HG03095 (cell line): ENCODE results near the gene CEBPE.

Experiments
- ATAC-seq: cut with Tn5 transposase; IDR thresholded peaks from one replicate; pipeline ENCODE4 v1.9.1; 2021; ENCODE audit warnings: moderate library complexity; ENCODE audit not compliant: unreplicated experiment

CEBPE gene

DNA sequence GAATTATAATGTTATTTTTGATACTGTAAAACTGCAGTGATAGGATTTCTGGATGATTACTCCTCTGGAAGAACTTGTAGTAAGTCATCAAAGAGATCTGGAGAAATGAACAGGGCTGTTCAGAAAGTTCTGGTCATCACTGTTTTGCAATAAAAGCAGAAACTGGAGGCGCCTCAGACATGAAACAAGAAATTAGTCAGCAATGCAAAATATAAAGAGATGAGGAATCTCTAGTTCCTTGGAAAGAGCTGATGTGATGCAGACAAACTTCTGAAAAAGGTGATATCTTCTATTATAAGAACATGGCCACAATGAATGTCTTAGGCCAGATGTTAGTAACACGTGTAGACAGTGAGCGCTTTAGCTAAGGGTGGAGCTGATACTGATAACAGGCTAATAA is 33.6 kb downstream of the CEBPE start:
- ATAC-seq, result no peak

DNA sequence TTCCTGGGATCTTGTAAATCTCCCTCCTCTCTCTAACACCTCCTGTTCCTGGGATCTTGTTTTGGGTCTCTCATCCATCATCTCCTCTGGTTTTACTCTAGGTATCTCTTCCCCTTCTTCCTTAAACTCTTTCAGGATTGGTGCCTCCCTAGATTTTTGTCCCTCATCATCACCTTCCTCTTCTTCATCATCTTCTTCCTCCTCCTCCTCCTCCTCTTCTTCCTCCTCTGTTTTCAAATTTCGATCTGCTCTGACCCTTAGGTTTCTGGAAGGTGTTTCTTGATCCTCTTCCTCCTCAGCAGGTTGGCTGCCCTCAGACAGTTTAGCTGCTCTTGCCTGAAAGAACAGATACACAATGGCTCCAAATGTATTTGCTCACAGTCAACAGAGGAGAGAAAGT is 38.6 kb downstream of the CEBPE start:
- no peak for ATAC-seq

DNA sequence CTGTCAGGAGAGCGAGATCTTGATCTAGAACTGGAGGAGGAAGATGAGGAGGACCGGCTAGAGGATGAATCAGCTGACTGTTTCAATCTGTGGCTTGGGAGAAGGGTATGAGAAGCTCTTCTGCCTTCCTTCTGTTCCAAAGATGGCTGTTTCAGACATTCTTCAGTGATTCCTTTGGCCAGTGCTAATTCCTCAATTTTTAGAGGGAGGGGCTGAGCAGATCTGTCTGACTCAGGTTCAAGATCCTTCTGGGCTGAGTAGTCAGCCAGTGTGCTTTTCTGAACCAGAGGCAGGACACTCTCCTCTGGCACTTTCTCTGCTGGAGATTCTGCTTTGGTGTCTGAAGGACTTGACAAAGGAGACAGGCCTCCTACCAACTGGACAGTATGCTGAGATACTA is 39.3 kb downstream of the CEBPE start:
- no peak for ATAC-seq

DNA sequence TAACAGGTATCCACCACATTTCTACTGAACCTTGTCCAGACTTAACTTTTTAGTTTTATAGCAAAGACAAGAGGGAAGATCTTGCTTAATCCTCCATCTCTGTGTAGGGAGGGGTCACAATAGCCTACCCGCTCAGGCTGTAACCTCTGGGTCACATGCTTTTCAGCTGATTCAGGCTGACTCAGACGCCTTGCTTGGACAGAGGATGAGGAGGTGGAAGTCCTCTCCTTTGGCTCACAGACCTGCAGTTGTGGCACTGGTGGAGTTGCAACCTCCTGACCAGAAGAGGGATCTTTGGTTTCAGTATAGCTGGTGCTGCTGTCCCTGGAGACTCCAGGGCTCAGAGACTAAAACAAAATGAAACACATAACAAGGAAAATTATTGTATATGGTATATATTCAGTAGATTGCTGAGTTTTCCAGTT is 40.4 kb downstream of the CEBPE start:
- no peak for ATAC-seq

DNA sequence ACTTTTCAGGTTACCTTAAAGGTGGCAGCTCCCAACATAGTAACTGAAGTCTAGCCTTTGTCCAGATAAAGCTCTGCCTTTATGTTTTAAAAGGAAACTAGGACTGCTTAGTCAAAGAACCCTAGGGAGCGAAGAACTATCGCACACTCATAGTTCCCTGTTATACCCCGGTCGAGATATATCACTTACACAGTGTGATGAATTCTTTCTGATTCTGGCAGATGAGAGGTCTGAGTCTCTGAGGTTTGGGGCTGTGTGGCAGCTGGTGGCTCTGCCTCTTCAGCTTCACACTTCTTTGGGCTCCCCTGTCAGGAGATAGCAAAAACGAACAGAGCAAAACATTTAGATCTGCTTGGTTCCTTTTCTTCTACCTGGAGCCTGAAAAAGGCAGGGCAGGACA is 41.1 kb downstream of the CEBPE start:
- ATAC-seq, result no peak

DNA sequence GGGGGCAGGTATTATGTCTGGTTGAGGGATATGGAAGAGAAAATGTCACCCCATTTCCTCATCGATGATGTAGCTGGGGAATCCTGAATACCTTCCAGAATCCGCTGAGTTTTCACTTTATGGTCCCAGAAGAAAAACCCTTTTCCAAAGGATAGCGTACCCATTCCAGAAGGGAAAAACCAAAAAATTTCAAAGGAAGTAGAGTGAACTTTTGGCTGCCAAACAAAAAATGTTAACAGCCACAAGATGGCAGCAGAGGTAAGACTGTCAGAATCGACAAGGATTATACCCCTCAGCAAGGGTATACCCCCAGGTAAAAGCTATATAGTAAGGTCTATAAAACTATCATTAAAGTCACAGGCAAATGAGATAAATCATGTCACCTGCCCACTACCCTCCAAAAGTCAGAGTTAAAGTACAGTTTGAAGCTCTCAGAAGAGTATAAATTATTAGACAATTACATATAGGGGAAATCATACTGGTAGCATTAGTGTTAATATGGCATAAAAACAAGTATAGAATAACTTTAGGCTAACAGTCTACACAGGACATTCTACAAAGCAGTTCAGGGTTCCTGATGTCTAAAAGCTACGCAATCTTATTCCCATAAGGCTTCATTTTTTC is 42.2 kb downstream of the CEBPE start:
- no peak for ATAC-seq

DNA sequence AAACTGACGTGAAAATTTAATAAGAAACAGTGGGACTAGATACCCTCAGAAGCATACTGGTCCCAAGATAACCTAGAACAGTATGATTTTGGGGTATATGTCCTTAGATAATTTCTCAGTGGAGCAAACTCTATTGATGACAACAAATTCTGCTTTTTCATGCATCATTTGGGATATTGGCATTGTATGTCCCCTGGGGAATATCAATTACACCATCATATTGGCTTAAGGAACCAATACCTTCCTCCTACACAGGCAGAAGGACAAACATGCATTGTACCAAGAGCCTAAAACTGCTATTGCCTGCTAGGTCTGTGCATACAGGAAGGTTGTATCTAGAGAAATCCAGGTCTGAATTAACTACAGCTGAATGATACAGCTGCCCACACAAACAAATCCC is 44.1 kb downstream of the CEBPE start:
- no peak for ATAC-seq

DNA sequence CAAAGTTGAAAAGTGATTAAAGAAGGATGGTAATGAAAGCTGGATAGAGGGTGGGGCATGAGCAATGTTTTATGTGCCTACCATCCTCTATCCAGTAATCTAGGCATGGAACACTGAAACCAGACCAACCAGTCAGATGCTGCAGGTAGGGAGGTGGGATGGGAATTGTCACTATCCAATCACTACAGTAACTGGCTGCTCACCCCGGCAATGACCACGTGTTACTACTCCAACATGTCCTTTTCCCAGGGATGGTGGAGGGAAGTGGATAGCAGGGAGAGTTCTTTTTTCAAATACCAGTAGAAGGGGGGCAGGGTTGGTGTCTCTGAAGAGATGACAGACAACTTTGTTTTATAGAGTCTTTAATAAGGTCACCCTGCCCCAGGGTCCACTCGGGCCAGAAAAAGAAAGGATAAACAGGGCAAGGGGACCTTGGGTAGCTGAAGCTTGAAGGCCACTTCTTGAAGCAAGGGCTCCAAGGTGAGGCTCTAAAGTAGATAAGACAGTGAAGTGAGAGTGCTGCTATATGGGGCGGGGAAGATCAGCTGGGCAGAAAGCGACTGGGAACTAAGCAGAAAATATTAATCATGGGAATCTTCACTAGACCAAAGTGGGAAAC is 47.0 kb downstream of the CEBPE start:
- no peak for ATAC-seq

DNA sequence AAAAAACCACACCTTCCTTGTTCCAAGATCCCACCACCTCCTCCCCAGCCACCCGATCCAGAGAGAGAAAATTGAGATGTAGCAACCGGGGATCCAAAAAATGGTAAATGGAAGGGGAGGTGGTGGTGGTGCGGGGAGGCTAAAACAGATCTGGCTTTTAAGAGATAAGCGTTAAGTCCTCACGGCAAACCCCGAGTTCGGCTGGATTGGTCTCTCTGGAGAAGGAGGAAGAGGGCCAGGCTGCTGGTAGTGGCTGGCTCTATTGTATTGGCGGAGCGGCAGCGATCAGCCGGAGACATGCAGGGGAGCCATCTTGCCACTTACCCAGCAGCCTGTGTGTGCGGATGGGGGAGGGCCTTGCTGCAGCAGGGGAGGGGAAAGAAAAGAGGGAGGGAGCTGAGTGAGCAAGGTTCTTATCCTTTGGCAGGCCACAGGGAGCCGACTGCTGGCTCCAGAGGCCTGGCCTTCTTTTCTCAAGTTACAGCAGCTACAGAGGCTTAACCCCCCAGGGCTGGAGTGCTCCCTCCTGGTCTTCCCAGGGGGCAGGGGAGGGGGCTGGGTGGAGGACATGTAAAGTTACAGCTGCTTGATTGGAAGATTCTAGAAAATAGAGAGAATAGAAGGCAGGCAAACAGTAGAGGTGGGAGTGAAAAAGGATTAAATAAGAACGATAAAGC is 47.7 kb downstream of the CEBPE start:
- peak; percentile 90 for ATAC-seq

DNA sequence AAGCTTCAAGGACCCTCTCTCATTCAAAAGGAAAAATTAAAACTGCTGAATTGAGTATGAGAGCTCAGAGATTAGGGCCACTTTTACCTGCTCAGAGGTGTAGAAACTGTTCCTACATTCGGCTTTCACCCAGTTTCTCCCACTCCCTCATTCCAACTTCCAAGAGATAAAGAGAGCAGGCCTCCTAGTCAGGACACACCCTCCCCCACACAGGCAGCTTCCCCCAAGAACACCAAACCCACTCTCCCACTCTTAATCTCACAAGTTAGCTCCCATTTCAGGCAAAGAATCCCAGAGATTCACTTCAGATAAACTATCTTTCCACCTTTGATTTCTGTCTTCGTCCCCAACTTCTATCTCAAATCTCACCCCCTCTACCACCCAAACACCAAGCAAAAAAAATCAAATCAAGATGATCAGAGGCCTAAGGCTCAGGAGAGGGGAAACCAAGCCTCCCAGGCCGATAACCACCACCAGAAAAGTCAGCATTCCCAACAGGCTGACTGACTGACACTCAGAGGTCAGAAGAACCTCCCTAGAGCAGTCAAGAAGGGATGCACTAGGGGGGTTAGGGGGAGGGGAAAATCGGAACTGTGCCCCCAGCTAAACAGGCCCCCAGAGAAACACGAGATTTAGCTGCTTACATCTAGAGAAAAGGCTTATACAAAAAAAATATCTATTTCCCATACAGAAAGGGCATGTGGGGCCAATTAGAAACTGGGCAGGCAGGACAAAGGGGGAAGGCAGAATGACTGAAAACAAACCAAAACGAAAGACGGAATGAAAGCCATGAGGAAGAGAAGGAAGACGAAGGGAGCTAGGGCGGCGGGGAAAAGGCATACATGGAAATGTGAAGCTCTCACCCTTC is 48.6 kb downstream of the CEBPE start:
- no peak for ATAC-seq

DNA sequence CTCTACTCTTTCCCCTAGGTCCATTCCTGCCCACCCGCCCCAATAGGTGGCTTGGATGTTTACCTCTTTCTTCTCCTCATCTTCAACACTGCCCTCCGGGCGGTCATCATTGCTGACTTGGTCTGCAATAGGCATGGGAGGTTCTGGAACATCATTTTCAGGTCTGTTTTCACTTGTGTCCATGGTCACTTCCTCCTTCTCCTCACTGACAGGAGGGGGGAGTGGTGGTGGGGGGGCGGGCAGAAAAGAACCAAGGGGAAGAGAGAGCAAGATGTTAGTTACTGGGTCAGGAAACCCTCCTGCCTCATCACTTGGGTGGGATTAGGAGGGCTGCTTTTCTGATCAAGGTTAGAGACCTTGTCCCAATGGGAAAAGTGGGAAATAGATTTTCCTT is 49.6 kb downstream of the CEBPE start:
- ATAC-seq, result no peak

DNA sequence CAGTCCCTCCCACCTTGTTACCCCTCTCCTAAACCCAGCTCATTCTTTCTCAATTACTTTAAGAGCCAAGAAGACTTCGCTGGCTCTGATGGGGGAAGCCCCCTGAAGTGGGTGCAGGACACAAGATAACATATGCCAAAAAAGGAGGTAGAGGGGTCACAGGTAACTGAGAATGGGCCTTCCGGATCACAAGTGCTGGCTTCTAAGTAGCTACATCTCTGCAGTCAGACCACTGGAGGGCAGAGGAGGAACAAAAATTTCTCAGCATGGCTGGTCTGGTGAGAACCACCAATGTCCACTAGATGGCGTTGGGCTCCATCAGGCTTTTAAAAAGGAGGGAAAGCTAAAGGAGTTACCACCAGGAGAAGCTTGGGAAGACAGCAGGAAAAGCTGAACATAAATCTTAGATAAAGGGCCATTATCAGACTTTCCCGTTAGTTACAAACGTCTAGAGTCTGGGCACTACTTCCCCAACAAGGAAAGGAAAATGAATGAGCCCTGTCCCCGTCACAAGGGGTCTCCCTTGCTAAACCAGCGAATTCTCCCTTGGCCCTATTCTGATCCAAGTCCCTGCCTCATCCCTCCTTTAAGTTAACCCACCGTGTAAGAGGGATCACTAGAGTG is 50.2 kb downstream of the CEBPE start:
- peak; percentile 61 for ATAC-seq

DNA sequence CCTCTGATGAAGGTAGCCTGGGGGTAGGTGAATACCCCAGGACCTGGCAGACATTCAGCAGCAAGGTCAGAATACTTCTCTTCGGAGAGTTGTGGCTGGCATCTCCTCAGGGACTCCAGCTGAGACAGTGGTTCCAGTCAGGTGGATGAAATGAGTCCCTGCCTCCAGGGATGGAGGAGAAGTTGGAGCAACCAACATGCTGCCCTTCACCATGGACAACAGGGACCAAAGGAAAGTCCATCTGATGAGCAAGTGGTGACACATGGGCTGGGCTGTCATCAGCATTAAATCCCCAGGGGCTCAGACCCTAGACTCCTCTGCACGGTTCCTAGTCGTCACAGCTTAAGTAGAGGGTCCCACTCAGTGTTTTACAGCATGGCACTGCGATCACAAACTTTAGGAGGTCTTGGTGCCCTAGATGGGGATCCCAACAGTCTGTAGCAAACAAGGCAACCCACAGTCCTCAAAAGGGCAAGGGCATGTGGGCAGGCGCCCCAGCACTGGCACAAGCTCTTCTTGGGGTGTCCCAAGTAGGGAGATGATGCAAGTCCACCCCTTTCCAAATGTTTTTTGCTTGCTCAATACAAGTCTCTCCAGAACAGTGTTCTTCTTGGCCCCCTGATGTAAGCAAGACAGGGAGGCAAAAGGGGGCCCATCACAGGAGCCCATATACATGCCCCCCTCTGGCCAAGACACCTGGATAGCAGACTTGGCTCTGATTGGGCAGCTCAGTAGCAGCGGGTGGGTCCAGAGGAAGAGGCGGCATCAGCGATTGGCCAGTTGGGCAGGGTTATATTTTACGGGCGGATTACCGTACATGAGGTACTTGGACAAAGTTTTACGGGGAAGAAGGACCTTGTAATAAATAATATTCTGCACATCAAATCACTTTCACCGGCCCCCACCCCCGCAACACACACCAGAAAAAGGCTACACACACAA is 50.9 kb downstream of the CEBPE start:
- no peak for ATAC-seq
